Fibroblast of skin of right quadriceps (primary cell): ENCODE measurements around the gene UTS2B.

Source experiments
- DNase-seq: peaks from one replicate; pipeline ENCODE4 v3.0.0-alpha.2; 2013

UTS2B gene, protein sequence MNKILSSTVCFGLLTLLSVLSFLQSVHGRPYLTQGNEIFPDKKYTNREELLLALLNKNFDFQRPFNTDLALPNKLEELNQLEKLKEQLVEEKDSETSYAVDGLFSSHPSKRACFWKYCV

DNA sequence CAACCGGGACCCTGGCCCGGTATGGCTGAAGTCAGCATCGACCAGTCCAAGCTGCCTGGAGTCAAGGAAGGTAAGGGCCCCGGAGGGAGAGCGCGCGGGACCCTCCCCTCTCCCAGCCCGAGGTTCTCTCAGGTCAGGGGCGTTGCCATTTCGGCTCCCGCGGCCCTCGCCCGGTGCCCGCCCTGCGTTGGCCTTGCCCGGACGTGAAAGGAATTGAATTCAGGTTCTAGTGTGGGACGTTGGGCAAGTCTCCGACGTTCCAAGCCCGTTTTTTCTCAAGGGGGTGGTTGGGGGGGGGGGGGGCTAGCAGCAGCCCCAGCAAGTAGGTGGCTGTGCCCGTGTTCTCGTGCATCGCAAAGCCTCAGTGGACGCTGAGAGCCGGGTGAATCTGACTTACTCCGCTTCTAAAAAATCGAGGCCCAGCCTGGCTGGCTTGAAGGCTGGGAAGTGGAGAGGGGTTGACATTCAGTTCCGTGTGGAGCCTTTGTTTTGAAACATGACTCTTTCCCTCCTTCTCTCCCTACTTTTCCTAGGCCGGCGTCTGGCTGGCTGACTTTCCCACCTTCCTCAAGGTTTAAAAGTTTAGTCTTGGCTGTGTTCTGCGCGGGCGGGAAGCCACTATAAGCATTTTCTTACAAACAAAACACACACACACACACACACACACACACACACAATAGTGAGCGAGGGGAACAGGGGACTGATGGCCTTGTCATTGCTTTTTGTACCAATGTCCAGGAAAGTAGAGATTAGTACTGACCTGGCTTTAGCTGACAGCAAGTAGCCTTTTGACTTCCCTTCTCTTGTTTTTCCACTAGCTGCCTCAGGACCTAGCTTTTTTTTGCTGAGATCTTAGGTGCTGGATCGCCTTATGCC lies at the start of gene UTS2B:
UTS2B (minus strand) TSS at position 873 of the 876 bp plus-strand sequence. CDS start 48,337 bp downstream, outside the sequence.
- peak; percentile 63 for DNase-seq

- no peak for DNase-seq
These were observed 49.7 kb upstream of the UTS2B start for GRCh38 chr3:191380001-191380400.

- DNase-seq = no peak
These were observed 49.1 kb upstream of the UTS2B start for GRCh38 chr3:191379446-191379845.

DNA sequence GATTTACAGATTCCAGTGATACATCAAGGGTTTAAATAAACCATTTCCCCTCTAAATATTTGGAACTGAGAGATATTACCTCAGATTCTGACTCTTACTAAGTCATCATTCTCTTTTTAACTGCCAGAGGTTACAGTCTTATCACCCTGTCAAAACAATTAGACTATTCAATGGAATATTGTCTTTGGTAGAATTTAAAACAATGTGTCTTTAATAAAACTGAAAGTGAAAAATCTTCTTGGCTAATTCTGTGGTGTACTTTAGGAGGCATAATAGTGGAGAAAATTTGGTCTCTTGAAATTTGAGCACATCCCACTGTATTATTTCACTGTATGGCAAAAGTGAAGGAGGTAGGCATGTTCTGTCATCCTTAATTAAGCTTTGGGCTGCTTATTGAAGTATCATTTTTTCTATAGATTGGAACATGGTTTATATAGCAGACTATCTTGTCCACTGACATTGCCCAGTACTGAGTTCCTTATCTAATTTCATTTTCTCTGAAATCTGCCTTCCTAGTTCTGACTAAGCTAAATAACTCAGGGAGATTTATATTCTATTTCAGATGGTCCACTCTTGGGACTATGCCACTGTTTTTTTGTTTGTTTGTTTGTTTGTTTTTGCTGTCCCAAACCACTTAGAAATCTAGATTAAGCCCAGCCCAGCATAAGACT lies 48.0 kb upstream of the UTS2B start:
- DNase-seq = no peak

DNA sequence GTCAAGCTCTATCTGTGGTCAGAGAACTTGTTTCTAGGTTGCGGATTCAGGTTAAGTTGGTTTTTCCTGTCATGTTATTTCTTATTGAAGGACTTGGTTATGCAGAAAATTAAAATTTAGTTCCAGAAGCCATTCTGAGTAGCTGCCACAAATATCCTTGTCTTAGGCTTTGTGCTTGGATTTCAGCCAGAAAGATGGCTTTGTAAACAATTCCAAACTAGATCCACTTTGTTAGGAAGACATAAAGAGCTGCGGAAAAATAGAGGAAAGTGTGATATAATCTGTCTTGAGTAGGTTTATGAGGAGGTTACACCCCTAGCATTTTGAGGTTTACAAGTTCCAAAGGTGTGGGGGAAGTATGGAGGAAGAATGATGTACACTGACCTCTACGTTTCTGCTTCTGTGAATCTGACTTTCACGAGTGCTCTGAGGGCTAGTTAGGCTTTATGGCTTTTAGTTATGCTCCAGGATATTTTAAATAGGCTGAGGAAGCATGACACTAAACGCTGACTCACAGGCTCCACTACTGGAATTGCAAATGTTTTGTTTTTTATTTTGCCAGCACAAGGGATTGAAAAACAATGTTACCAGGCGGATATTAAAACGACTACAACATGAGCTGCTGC lies 46.3 kb upstream of the UTS2B start:
- DNase-seq = peak; percentile 68

- DNase-seq = no peak
These were observed 43.0 kb upstream of the UTS2B start for GRCh38 chr3:191373327-191373726.

GRCh38 chr3:191372122-191372521 lies 41.8 kb upstream of the UTS2B start:
- DNase-seq = no peak

DNA sequence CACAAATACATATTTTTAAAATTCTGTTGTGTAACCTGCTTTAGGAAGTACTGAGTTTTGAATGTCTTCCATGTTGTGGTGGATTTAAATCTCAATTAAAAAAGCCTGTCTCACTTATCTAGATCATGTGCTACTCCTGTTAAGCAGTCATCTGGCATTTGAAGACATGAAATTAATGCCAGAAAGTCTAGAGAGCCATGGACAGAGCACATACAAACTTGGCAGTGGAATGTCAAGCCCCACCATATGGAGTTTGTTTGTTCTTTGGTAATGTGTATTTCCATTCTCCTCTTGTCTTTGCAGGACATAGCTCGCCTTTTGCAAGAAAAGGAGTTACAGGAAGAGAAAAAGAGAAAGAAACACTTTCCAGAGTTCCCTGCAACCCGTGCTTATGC lies 39.3 kb upstream of the UTS2B start:
- peak; percentile 69 for DNase-seq

DNA sequence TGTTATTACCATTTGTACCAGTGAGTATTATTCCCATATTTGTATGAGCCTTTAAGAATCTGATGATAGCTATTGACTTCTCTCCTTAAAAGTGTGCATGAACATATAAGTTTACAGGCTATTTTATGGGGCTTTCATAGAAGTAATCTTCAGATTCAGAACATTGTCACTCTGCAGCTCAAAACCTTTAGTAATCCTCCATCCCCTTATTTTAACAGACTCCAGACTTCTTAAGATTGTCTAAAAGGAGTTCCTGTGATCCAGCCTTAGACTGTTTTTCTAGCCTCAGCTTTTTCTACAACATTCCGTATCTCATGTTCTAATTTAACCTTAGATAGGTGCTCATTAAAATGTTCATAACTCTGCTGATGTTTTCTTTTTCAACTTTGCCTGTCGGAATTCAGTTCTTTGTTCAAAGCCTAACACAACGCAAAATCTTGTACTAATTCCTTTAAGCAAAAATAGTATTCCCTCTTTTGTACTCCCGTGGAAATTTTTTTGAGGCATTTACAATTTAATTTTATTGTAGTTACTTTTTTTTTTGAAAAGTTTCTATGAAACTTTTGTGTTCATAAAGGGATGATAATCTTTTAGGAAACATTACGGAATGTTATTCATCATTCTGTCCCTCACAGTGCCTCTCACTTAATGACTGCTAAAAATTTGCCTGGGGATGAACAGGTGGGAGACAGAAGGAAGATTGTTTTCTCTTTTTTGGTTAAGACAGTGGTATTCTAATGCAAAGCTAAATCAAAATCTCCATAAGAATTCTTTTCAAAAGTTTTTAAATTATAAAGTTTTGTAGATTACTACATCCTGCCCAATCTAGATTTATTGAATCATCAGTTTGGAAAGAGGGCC lies 38.7 kb upstream of the UTS2B start:
- no peak for DNase-seq

DNA sequence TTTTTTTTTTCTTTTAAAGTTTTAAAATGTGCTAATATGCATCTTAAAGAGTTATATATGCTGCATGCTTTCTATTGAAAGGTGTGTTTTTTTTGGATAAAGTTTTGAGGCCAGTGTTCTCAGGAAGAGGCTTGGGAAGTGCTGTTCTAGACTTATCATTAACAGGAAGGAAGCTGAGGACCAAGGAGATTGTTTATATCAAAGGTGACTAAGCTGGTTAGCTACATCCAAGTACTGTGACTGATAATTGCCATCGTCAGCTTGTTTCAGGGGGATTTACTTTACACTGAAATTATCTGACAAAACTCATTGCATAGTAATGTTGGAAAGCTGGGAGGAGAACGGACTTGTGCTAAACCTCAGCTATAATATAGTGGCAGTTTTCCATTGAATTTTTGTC lies 36.3 kb upstream of the UTS2B start:
- peak; percentile 38 for DNase-seq

GRCh38 chr3:191363221-191363620 lies 32.9 kb upstream of the UTS2B start:
- no peak for DNase-seq

GRCh38 chr3:191362524-191363090 lies 32.3 kb upstream of the UTS2B start:
- DNase-seq = no peak

DNA sequence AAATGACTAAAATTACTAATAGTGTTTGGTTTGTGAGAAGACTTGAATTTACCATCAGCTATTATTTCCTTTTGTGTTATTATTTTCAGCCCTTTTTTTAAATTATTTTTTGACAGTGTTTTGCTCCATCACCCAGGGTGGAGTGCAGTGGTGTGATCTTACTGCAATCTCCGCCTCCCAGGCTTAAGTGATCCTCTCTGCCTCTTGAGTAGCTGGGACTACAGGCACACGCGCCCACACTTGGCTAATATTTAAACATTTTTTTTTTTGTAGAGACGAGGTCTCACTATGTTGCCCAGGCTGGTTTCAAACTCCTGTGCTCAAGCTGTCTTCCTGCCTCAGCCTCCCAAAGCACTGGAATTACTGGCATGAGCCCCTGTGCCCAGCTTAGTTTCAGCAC lies 31.7 kb upstream of the UTS2B start:
- DNase-seq = no peak

GRCh38 chr3:191361456-191361855 lies 31.1 kb upstream of the UTS2B start:
- no peak for DNase-seq

- no peak for DNase-seq
These were observed 30.3 kb upstream of the UTS2B start for GRCh38 chr3:191360620-191361019.

DNA sequence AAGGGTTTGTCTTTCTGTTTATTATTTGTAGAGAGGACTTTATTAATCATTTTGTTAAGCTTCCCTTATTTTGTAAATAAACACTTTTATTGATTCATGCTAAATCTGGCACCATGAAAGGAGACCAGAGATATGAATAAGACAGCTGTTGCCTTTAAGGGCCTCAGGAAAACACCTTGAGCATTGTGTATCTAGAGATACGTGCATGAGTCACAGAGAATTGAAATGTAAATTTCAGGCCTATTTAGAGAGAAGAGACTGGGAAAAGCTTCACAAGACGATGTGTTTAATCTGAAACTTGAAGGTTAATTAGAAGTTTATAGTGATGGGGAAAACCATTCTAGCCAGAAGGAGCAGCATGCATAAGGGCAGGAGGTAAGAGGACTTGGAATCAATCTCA lies 28.6 kb upstream of the UTS2B start:
- DNase-seq = no peak

DNA sequence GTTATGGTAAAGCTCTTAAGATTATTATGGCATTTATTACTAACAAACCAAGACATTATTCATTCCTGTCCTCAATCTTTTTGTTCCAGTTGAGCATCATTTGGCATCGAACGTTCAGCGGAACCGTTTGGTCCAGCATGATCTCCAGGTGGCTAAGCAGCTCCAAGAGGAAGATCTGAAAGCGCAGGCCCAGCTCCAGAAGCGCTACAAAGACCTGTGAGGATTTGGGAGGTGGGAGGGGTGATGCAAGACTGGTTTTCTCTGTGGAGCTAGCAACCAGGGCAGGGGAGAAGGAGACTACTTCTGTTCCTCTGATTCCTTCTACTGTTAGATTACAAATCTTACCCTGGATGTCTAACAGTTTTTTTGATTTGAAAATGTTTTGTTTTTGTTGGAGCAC lies 27.6 kb upstream of the UTS2B start:
- no peak for DNase-seq

GRCh38 chr3:191356631-191357439 lies 26.5 kb upstream of the UTS2B start:
- DNase-seq = peak; percentile 87

DNA sequence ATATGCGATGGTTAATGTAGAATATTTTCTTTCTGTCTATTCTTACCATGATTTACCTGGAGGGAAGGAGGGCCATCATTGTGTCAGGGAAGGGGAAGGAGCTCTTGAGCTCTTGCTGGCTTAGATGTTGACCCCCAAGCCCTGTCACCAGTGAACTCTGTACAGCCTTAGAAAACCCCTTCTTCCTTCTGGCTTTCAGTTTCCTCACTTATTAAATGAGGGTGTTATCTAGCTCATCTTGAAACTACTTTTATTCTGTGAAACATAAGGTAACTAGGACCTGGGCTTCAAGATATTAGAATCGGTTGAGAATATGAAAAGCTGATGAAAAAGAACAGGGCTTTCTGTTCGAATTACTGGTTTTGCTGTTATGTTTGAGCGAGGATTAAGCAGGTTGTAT lies 25.1 kb upstream of the UTS2B start:
- no peak for DNase-seq

GRCh38 chr3:191353022-191353777 lies 22.9 kb upstream of the UTS2B start:
- DNase-seq = no peak

GRCh38 chr3:191352014-191352413 lies 21.7 kb upstream of the UTS2B start:
- no peak for DNase-seq
